GM12872 (cell line): ENCODE results near the gene NAALAD2.
"Not testable (repeated sequence)": the region's sequence is repeated elsewhere in the genome, so short reads cannot be mapped to it uniquely, and the experiment has no call there.

ENCODE experiments used
- CTCF ChIP-seq: IDR thresholded peaks from 3 replicates; pipeline ENCODE4 v1.5.1; 2011; ENCODE audit warnings: low read depth, mild to moderate bottlenecking, low read length, moderate library complexity; ENCODE audit not compliant: insufficient read depth

NAALAD2 gene

GRCh38 chr11:90134478-90135003 is at the start of gene NAALAD2:
Gene NAALAD2 (plus strand): TSS chr11:90134663. CDS start chr11:90134759, 96 bp downstream.
- no peak for TF ChIP-seq CTCF

GRCh38 chr11:90085650-90086049 is 48.8 kb upstream of the NAALAD2 start, which contains the start of gene UBTFL1:
Gene UBTFL1 (plus strand): TSS chr11:90085950. CDS start chr11:90085950, 0 bp downstream.
- TF ChIP-seq CTCF: not testable (repeated sequence)

GRCh38 chr11:90100431-90100830 is 34.0 kb upstream of the NAALAD2 start:
- TF ChIP-seq CTCF: no peak

GRCh38 chr11:90113541-90113940 is 20.9 kb upstream of the NAALAD2 start:
- TF ChIP-seq CTCF: no peak

GRCh38 chr11:90120191-90120590 is 14.3 kb upstream of the NAALAD2 start:
- TF ChIP-seq CTCF: no peak

GRCh38 chr11:90124371-90124770 is 10.1 kb upstream of the NAALAD2 start:
- no peak for TF ChIP-seq CTCF

- TF ChIP-seq CTCF: no peak
Measured at GRCh38 chr11:90124946-90125345, 9.5 kb upstream of the NAALAD2 start.
